Measurements from ENCODE around the gene PODN. TPM values are rescaled to one million over a fixed set of nuclear protein-coding genes. Genes with fewer than 3 reads are reported as not detected.

Gene PODN
- 14.5 TPM for polyA plus RNA-seq (2013, experiment 1 of 2; ENCODE audit: insufficient read length)
- polyA plus RNA-seq (2013, experiment 2 of 2; ENCODE audit: insufficient read length) = 46.2 TPM

DNA sequence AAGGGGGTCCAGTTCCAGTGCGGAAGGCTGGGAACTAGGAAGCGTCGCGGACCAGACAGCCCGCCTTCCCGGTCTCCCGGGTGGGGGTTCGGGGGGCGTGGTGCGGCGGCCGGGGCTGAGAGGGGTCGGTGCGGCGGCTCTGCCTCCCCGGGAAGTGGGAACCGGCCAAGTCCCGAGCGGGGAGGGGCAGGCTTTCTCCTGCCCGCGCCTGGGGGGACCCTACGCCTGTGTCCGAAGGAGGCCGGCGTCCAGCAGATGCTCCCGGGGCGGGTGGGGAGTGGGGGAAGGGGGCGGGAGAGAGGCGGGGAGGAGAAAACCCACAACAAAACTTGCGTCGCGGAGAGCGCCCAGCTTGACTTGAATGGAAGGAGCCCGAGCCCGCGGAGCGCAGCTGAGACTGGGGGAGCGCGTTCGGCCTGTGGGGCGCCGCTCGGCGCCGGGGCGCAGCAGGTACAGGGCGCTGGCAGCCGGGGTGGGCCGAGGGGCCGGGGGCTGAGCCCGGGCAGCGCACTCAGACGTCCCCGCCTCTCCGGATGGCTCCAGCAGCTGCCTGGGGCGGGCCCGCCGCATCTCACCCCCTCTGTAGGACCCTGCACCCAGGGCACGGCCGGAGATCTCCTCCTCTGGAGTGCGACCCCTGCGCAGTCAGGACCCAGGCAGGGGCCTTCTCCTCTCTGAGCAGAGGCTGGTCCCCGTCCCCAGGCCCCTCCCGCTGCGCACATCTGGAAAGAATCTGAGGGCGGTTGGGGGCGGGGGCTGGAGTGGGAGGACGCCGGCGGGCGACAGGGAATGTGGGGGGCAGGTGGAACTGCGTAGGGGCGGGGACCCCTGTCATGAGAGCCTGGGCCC is at the start of gene PODN:
TSS of gene PODN (plus strand) at position 355 of the 849 bp plus-strand sequence. CDS start 7,643 bp downstream, outside the sequence.
- peak; percentile 42 for DNase-seq

DNA sequence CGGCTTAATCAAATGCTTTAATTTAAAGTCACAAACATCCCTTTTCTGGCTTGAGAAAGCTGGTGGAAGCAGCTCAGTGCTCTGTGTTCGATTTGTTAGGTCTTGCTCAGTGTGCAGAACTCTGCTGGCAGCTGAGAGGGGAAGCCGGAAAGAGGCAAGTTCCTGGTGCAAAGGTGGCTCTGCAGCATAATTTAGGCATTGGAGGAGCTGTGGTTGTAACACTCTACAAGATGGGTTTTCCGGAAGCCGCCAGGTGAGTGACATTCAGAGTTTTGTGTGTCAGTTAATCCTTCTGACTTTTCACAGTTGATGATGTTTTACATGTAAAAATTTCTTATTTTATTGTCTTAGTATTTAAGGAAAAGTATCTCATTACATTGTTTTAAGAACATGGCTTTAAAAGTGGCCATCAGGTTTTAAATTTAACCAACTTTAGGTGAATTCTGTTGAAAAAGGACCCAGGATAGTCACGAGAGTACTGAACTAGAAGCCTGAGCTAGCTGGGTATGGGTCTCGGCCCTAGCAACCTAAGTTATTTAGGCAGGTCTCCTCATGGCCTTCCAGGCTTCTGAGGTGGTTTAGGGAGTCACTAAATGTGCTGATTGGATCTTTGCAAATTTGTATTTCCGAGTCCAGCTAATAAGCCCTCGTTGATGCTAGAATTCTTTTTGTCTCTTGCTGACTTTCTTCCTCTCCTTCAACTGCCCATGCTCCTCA is 47.1 kb upstream of the PODN start:
- DNase-seq = peak; percentile 92

DNA sequence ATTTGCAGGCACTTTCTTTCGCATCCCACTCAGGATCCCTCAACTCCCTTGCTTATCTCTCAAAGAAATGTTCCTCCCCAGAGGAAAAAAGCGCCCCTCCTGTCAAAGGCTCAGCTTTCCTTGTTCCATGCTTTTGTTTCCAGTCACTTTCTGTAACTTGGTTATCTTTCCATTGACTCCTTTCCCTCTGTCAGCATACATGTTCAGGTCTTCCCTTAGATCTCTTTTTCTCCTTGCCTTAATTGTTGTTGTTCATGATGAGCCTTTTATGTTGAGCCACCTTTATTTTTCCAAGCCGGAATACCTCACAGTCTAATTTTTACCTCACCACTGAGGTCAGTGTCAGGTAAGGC is 46.5 kb upstream of the PODN start:
- no peak for DNase-seq

DNA sequence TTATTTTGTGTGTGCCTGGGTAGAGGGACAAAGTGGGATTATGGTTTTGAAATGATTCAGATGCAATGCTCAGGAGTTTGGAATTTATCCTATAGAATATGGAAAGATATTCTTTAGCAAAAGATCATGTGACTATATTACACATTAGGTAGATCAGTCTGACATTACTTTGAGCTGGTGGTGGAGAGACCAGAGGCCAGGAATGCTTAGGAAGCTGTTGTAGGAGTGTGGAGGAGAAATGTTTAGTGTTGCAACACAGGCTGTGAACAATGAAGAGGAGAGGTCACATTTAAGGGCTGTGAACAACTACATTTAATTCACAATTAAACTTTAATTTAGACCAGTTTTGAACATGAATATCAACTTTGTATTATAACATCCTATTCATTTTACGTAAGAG is 45.3 kb upstream of the PODN start:
- DNase-seq = no peak

GRCh38 chr1:53020588-53020987 is 41.4 kb upstream of the PODN start:
- no peak for DNase-seq

- no peak for DNase-seq
Observed at GRCh38 chr1:53022179-53022578, 39.8 kb upstream of the PODN start.

DNA sequence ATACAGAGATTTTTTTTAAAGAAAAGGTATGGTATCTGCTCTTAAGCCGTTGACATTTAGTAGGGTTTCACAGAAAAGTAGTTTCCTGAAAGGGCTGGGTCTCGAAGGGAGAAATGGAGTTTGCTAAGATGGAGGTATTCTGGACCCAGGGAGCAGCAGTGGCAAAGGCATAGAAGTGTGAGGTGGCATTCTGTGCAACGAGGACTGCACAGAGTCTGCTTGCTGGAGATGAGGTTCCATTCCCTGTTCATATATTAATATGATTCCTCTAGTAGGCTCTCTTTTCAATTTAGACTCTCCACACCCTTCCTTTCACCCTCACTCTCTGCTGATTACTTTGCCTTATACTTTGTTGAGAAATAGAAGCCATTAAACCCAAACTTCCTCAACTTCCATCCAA is 38.5 kb upstream of the PODN start:
- DNase-seq = no peak

- no peak for DNase-seq
Observed at GRCh38 chr1:53024117-53024516, 37.9 kb upstream of the PODN start.

GRCh38 chr1:53025034-53025768 is 36.8 kb upstream of the PODN start:
- peak; percentile 31 for DNase-seq

DNA sequence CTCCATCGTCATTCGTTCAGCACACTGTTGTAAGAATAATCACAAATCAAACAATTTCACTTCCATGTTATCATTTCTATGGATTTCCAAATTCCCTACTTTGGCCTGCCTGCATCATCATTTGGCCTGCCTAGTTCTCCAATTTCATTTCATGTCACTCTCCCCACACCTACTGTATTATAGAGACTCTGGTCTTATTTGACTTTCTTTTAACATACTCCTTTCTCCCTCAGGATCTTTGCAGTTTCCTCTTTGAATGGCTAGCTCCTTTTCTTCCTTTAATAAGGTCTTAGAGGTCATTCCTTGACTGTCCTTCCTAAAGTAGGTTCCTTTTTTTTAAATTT is 36.3 kb upstream of the PODN start:
- no peak for DNase-seq

DNA sequence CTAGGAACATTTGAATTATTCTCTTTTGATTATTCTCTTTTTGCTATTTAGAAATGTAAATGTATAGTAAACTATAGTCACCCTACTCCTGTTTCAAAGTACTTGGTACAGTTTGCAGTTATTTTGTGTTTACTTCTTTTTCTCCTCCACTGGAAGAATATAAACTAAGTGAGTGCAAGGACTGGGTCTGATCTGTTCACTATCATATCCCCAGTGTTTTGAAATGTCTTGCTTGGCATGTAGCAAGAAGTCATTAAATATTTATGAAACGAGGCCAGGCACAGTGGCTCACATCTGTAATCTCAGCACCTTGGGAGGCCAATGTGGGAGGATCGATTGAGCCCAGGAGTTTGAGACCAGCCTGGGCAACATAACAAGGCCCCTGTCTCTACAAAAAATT is 35.8 kb upstream of the PODN start:
- no peak for DNase-seq

- no peak for DNase-seq
Observed at GRCh38 chr1:53031732-53032131, 30.3 kb upstream of the PODN start.

- DNase-seq = no peak
Observed at GRCh38 chr1:53037159-53037558, 24.9 kb upstream of the PODN start.

GRCh38 chr1:53038566-53038965 is 23.4 kb upstream of the PODN start:
- no peak for DNase-seq

- DNase-seq = peak; percentile 79
Observed at GRCh38 chr1:53043271-53043670, 18.7 kb upstream of the PODN start.

DNA sequence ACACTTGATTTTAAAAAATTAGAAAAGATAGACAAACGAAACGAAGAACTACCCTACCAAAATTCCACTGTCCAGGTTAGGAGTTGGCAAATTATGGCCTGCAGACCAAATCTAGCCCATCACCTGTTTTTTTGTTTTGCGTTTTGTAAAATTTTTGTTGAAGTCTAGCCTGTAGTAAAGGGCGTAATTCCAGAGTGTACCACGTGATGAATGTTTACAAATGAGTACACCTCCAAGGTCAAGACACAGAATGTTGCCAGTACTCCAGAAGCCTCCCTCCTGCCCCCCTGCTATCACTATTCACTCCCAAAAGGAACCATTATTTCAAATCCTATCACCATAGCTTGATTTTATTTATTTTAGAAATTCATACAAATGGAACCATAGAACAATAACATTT is 17.1 kb upstream of the PODN start:
- DNase-seq = no peak

GRCh38 chr1:53046930-53047329 is 15.1 kb upstream of the PODN start:
- DNase-seq = peak; percentile 60

DNA sequence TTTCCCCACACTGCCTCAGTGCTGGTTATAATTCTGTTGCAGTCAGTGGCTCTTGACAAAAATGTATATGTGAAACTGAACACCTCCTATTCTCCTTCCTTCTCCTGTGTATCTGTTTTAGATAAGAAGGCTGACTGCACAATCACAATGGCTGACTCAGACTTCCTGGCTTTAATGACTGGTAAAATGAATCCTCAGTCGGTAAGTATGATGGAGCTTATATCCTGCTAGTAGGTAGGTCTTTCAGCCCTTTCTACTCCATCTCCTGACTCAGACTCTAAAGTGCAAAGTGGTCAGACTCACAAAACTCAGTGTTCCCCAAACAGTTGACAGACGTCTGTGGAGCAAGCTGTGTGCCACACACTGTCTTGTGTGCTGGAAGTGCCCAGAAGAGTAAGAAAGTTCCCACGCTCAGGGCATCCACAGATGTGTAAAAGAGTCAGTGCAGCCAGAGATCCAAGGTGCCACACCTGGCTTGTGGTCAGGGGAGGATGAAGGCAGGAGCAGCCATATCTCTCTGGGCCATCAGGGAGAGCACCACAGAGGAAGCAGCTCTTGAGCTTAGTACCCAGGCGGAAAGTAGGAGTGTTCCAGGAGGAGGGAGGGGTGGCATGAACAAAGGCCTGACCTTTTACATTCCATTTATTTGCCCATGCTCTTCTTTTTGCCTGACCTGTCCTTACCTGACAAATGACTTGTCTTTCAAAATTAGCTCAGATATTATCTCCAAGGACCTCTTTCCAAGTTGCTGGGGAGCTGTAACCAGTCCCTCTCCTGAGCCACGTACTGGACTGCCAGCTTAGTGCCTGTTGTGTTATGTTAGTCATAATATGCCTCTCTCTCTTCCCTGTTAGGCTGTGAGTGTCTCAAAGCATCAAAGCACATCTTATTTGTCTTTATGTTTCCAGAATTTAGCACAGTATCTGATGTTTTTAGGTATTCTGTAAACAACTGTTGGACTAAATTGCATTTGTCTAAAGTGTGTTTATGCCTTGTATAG is 14.0 kb upstream of the PODN start:
- DNase-seq = peak; percentile 63

- DNase-seq = no peak
Observed at GRCh38 chr1:53048960-53049573, 12.9 kb upstream of the PODN start.

GRCh38 chr1:53049574-53049967 is 12.4 kb upstream of the PODN start:
- peak; percentile 34 for DNase-seq

DNA sequence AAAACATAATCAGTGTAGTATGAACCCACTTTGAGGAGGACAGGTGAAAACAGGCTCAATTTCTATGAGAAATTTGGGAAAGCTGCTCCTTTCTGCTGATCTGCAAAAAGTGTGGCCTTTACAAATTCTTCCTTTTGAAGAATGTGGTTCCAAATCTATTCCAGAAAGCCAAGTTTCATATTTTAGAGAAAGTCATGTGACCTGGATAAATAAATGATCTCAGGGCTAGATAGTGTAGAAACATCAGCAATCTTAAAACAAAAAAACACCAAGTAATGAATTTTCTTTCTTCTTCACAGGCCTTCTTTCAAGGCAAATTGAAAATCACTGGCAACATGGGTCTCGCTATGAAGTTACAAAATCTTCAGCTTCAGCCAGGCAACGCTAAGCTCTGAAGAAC is 11.7 kb upstream of the PODN start:
- peak; percentile 25 for DNase-seq

DNA sequence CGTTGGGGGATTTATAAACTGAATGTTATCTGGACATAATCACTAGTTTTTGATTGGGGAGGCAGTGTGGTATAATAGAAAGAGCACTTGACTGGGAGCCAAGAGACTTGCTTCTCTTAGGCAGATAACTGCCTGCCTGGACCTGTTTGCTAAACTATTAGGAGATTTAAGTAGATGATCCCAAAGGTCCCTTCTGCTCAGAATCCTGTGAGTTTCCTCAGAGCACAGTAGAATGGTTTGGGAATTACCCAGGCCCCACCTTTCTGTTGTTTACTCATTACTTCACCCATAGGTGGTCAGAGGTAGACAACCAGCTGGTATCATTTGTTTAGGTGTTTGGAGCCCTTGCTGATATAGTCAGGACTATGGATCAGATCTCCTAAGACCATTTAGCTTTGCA is 10.3 kb upstream of the PODN start:
- no peak for DNase-seq

Data from fibroblast of skin of back (primary cell).